ENCODE results near the gene AVPR2.

Gene AVPR2

DNA sequence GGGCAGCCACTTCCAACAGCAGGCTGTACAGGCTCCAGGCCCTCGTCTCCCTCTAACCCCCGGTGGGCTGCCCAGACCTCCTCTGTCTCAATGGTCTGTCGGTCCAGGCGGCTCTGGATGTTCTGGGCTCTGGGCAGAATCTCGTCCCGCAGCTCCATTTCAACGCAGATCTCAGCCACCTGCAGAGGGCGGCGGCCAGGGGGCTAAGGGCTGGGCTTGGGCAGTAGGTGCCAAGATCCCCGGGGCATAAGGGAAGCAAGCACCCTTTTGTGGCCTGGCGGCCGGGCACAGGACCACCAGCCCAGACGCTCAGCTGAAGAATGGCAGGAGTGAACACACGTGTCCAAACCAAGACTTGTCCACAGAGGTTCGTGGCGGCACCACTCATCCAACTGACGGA, 9.2 kb downstream of the AVPR2 start:
- no peak for DNase-seq (ENCODE audit: low read depth in 2 of 2)

DNA sequence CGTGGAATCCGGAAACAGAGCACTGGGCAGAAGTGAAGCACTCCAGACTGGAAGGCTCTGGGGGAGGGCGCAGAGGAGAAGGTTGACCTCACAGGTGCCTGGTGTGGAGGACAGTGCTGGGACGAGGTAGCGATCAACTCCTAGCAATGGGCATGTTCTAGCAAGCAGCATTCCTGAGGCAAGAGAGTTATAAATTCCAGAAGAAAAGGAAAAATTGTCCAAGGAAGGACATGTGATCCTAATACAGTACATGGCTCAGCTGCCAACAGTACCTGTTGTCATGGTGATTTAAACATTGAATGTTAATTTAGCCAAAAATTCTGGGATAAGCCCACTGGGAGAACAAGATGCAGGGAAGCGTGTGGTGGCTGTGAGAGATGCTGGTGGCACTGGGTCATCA, 13.4 kb downstream of the AVPR2 start:
- DNase-seq (ENCODE audit: low read depth in 2 of 2) = no peak

DNA sequence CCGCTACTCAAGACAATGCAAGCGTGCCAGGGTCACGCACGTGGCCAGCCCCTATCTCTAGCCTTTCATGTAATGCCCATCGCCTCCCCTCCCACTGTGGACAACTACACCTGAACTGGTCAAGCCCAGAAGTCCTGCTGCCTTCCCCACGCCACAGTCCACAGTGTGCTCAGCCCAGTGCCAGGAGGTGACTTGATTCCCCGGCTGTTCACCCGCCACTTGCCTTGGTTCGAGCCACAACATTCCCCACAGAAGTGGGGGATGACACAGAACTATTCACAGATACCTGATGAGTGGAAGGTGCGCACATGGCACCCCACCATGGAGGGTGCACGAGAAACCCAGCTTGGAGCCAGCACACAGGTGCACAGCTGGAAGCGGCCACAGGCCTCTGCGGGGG, 14.8 kb downstream of the AVPR2 start:
- DNase-seq (ENCODE audit: low read depth in 2 of 2) = no peak

DNA sequence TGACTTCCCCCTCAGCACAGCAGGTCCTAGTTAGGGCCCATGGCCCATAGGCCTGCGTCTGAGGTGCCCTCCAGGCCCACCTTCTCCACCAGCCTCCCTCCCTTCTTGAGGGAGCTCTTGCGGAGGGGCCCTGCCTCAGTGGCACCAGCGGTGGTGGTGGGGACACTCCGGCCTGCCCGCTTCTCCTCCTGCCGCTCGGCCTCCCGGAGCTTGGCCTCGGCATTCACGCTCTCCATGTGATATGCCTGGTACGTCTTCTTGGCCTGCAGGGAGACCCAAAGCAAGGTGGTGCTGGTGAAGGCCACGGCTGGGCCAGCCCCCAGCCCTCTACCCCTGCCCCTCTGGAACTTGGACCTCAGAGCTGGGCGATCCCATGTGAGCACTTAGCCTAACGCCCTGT, 16.1 kb downstream of the AVPR2 start:
- DNase-seq (ENCODE audit: low read depth in 2 of 2) = no peak

DNA sequence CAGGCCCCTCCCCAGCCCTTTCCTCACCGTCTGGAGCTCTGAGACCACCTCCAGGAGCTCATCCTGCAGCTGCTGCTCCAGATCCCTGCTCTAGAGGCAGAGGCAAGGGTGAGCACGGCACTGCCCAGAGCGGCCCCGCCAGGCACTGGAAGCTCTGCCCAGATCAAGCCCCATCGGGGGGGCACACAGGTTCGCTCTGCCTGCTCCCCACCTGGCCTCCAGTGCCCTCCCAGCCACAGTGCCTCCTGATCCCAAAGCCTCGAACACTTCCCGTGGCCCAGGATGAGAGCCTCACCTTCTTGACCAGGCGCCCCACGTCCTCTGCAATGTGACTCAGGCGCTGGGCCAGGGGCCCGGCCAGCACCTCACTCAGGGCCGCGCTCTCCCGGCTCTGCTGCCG, 16.6 kb downstream of the AVPR2 start:
- DNase-seq (ENCODE audit: low read depth in 2 of 2) = no peak

DNA sequence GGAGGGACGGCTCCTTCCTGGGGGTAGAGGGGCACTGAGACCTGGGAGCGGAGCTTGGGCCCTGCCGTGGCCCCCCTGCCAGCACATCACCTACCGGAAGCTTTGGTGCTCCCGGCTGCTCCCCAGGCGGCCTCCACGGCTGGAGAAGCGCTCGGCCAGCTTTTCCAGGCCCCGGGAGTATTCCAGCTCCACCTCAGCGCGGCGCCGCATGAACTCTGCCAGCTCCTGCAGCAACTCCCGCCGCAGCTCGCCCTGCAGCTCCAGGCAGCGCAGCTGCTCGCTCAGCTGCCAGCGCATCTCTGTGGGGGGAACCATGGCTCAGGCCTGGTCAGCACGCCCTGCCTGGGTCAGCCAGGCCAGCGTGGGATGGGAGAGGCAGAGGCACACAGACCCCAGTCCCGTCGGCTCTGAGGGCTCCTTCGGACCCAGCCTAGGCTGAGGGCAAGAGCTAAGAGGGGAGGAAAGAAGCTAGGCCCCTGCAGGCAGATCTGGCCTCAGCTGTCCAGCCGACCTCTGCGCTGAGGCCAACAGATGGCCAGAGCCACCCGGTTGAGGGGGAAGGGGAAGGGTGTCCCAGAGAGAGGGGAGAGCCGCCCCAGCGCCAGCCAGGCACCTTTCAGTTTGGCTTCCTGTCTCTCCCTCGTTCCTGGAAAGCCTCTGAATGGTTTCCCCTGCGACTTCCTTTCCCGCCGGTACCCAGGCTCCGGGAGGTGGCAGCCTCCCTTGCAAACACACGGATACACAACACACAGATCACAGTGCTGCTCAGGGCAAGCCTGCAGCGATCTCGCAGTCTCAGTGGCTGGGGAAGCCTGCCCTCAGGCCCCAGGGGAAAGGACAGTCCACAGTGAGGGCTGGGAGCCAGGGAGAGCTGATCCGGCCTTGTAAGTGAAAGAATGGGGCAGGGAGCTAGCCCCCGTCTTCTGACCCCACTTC, 17.3 kb downstream of the AVPR2 start:
- no peak for DNase-seq (ENCODE audit: low read depth in 2 of 2)

DNA sequence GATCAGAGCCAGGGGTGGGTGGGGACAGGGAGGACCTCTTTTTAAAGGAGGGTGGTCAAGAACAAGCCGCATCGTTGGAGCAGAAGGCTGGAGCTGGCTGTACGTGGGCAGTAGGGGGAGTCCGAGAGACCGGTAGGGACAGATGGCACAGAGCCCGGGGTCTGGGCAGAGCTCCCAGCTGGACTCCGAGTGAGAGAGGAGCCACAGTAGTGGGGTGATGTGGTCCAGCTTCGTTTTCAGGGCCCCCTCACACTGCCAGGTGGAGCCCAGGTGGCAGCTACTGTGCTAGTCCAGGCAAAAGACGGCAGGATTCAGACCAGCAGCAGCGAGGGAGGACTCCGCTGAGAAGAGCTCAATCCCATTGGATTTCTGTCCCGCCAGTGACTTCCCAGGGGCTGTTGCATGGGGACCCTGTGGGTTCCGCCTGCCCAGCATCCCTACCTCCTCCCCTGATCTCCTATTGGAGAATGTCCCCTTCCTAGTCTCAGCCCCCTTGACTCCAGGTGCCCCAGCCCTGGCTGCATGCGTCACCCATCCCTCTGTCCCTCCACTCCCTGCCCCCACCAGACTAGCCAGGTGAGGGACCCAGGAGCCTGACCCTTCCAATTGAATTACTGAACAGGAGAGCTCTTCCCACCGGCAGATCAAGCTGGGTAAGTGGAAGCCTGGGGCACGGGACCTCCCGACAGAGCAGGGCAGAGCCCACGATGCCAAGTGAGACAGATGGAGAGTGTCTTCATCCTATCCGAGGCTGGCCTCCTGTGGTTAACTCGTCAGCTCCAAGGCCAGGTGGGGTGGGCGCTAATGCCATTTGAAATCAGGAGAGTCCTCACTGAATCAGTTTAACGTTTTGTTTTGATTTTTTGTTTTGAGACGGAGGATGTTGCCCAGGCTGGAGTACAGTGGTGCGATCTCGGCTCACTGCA, 18.7 kb downstream of the AVPR2 start:
- DNase-seq (ENCODE audit: low read depth in 2 of 2) = no peak

DNA sequence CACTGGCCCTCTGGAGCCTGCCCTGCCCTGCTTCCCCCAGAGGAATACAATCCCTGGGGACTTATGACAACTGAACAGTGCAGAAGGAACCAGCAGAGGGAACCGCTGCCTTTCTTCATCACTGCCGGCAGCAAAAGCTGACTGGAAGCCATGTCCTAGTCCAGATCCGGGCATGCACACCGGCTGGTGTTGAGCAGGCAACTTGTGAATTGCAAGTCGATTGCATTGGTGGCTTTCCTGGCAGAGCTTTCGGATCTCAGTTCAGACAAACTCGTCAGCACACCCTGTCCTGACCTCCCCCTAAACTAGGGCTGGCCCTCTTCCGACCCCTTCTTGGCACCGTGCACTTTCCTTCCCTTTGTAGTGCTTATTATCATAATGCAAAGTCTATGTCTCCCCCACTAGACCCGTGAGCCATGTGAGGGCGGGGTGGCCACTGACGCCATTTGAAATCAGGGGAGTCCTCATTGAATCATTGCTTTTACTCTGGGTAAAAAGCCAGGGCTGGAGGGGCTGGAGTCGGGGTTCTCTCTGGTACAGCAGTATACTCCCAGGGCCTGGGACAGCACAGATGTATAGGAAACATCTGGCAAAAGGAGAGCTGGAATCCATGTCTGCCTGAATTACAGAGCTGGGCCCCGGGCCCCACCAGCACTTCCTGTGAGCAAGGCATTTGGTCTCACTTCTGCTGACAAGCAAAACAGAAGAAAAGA, 19.8 kb downstream of the AVPR2 start:
- DNase-seq (ENCODE audit: low read depth in 2 of 2) = no peak

DNA sequence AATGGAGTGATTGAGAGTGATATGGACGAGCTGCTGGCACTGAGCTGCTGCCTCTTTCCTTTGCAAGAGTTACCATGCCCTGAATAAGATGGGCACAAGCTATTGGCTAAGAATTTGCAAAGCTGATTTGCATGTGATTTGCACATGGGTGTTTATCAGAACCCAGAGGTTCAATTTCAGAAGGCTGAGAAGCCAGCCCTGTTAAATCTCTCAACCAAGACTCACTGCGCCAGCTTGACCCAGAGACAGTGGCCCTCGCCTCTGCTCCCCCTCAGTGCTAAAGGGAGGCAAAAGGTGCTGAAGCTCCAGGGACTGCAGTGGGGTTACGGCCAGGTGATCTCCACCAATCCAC, 20.9 kb downstream of the AVPR2 start:
- DNase-seq (ENCODE audit: low read depth in 2 of 2) = no peak

DNA sequence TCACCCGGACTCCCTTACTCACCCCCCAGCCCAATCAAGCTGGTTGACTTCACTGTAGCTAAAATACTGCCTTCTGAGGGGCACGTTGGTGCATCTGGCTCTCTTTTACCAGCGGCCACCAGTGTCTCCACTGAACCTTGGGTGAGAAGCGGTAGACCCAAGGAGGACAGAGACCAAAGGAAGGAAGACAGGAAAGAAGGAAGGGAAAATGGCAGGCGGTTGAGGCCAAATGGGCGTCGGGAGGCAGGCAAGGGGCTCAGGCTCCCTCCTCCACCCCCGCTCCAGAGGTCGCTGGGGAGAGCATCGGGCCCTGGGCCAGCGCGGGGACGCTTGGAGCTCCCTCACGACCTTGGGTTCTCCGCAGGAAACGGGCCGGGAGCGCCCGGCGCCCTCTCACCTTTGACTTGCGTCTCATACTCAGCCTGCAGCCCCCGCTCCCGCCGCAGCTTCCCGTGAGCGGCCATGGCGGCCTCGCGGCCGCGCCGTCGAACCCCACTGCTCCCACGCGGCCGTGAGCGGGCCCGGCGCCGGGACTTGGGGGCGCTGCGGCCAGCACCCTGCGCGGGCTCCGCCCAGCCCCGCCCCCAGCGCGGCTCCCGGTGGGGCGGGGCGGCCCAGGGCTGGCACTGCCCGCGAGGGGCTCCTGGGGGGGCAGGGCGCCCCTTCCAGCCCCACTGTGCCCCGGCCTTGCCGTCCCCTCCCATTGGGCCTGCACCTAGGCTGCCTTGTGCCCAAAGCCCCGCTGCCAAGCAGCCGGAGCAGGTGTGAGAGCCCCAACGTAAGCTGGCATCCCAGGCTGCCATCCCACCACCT, 21.5 kb downstream of the AVPR2 start, which contains the start of gene ARHGAP4:
TSS of gene ARHGAP4 (minus strand) at position 526 of the 813 bp plus-strand sequence. CDS start at position 464, 62 bp downstream.
- DNase-seq (ENCODE audit: low read depth in 2 of 2) = peak in 1 of 2 donors; percentile 41

DNA sequence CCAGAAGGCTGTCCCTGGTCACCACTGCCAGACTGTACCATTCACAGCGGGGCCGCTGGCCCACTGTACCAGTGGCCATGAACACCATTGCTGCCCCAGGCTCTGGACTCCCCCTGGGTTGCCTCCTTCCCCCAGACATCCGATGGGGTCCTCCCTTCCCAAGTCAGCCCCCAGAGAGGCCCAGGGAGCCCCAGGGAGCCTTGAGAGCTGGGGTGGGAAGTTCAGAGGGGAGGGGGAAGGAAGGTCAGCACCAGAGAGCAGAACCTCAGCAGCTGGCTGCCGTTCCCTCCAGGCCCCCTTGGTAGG, 22.0 kb downstream of the AVPR2 start:
- peak in 1 of 2 donors; percentile 14 for DNase-seq (ENCODE audit: low read depth in 2 of 2)

DNA sequence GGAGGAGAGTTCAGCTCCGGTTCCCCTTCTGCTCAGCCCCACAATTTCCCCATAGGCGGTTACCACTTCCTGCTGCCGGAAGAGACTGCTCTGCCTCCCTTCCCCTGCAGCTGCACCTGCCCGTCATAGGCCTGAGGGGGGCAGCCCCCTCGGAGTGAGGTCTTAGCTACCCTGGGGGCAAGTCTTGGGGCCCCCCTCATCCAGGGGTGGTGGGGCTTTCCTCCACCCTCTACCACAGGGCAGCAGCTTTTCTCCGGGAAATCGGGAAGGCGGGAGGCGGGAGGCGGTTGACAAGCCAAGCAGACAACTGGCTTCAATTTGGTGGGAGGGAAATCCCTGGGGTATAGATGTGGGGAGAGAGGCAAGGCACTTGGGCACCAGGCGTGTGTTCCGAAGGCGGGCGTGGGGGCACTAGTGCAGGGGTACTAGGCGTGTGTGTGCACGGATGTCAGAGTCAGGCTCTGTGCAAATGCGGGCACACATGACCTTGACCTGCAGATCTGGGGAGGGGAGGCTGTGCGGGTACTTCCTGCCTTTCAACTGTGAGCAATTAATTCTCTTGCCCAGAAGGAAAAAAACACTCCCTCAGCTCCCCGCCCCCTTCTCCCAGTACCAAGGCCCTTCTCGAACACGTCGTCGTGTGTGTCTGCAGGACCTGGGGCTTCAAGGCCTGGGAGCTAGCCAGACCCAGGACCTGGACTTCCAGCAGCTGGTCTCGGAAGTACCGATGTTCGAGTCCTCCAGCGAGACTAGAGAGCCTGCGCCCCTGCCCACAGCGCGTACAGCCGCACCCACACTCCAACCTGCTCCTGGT, 22.6 kb downstream of the AVPR2 start:
- DNase-seq (ENCODE audit: low read depth in 2 of 2) = peak; percentile 45 to 61

DNA sequence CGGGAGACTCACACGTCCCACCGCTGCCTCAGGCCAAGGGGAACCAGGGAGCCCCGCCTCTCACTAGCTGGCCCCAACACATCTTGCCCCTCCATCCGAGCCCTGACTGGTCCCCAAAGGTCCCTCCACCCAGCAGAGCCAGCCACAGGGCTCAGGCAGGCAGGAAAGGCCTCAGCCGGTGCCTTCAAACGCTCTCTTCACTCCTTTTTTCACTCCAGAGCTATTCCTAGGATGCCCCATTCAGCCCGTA, 23.1 kb downstream of the AVPR2 start:
- DNase-seq (ENCODE audit: low read depth in 2 of 2) = no peak

DNA sequence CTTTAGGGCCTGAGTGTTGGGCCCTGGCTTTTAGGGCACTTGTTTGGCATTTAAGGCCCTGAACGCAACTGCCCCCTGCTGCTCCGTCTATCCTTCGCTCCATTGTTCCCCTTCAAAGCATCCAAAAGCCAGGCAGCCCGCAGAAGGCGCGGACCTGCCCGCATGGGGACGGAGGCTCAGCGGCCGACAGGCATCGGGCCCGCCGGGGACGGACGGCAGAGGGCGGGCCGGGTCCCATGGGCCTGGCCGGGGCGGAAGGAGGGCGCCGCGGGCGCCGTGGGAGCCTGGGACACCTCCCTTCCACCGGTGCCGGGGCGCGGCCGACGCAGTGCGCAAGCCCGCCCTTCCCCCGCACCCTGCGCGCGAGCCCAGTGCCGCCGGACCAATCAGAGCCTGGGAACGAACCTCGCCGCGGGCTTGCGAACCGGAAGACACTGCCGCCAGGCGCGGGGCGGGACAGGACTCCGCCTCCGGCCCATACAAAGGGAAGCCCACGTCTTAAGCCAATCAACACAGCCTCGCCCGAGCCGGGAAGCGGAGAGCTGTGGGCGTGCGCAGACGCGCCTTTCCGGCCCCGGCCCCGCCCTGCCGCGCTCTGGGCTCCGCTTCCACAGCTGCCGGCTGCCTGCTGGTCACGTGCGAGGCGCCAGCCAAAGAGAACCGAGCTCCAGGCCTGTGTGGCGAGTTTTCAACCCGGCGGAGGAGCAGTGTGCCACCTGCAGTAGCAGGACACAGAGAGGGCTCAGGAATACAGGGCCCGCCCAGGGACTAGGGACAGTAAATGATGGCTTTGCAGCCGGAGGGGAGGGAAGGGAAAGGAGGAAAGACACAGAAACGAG, 23.7 kb downstream of the AVPR2 start:
- peak; percentile 83 to 89 for DNase-seq (ENCODE audit: low read depth in 2 of 2)

DNA sequence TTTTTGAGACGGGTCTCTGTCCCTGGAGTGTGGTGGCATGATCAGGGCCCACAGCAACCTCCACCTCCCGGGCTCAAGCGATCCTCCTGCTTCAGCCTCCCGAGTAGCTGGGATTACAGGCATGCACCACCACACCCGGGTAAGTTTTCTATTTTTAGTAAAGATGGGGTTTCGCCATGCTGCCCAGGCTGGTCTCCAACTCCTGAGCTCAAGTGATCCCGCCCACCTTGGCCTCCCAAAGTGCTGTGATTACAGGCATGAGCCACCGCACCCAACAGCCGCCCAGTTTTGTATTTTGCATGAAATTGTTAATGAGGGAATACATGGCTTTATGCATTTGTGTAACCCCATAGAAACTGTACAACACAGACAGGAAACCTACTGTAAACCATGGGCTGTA, 24.4 kb downstream of the AVPR2 start:
- DNase-seq (ENCODE audit: low read depth in 2 of 2) = no peak

DNA sequence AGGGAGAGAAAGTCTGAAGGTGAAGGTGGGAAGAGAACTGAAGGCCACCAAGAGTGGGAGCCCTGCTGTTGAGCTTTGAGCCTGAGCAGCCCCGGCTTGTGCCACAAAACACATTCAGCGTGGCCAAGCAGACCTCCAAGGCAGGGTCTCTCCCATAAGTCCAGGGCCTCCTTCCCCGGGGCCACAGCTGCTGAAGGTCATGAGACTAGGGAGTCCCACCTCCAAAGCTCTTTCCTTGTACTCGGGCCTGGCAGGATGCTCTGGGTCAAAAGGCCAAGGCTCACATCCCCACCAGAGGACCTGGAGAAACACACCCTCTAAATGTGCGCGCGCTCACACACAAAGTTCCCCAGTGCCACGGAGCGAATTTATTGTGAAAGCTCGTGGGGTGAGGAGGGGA, 25.1 kb downstream of the AVPR2 start:
- no peak for DNase-seq (ENCODE audit: low read depth in 2 of 2)

DNA sequence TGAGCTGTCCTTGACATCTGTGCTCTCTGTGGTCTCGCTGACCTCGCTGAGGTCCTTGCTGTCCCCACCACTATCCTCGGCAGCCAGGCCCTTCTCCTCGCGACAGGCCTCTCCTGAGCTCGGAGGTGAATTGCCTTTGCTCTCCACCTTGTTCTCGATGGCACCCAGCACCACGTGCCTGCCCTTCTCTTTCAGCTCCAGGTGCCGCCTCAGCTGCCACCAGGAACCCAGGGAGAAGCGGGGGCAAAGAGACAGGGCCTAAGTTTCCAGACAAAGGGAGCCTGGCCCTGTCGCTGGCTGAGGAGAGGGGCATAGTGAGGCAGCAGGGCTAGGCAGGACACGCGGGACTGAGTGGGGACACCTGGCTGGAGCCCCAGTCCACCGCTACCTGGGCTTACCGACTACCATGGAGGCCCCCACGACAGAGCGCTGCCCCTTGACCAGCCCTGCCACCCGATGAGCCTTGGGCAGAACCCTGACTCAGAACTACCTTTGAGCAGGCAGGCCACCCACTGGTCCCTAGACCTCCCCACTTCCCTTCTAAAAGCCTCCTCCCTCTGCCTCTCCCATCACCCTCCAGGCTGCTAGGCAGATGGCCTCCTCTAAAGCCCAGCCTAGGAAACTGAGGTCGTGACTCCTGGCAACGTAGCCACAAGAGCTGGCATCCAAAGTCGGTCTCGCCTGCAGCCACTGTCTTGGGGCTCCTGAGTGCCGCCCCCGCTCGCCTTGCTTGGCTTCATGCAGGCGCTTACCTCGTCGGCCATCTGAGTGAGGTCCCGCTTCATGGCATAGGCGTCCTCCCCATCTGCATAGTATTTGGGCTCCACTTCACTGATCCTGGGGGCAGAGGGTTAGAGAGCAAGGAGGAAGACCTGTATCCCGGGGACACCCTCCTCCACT, 25.8 kb downstream of the AVPR2 start:
- no peak for DNase-seq (ENCODE audit: low read depth in 2 of 2)

DNA sequence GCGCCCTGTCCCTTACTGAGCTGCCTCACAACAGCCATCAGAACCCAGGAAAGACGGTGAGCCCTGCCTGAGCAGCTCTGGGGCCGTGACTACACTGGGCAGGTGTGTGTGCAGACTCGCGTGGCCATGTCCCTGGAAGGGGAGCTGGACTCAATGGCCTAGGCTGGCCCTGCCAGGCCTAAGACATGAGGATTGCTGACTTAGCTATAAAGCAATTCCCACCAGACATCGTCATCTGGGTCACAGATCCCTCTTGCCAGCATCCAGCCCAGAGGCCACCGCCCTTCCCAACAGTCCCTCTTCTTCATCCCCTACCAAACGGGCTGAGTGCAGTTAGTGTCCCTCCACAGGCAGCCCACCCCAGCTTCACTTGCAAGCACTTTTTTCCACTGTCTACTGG, 26.7 kb downstream of the AVPR2 start:
- no peak for DNase-seq (ENCODE audit: low read depth in 2 of 2)

DNA sequence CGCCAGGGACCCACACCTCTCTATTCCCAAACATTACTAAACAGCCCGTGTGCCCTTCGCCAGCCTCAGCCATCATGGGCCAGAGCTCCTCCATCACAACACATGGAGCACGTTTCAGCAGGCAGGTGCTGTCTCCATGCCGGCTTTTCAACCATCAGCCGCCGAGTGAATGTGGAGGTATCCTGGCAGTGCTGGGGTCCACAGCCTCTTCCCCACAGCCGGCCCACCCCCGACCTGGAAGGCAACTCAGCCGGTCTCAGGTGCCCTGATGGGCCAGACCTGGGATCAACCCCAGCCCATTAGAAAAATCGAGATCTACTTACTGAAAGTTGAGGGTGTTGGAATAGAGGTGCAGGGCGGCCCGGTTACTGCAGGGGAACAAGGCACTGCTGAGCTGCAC, 27.3 kb downstream of the AVPR2 start:
- no peak for DNase-seq (ENCODE audit: low read depth in 2 of 2)

Measured in stimulated activated CD4-positive, alpha-beta T cell treated with anti-CD3 and anti-CD28 coated beads, Interleukin-1b, Interleukin-23, amount 100 ng/mL, for 4 hours (primary cell).